IMR-90 (cell line): ENCODE data around the gene NXN. TPM values are rescaled to one million over a fixed set of nuclear protein-coding genes. Genes with fewer than 3 reads are reported as not detected.

Experiments used
- ATAC-seq: fragments of 200-7000 bp; cut with Tn5 transposase; 2 replicates; pipeline ENCODE4 v1.9.1; 2020; ENCODE audit warnings: low read depth, mild to moderate bottlenecking, moderate library complexity
- BruUV-seq: library from RNA; stranded (reverse); fragments of 400-500 nt; replicated peaks from 2 replicates; lab custom pipeline; 2021; lab: Mats Ljungman, UMichigan
- CTCF ChIA-PET: fragments of 300-600 bp; formaldehyde crosslinking; extraction: SDS; loops from one replicate; lab custom pipeline; 2021; ENCODE audit warnings: antibody characterized with exemption; lab: Yijun Ruan, JAX
- POLR2A ChIA-PET: fragments of 300-600 bp; sonication (Branson Sonifier 250); formaldehyde crosslinking; loops from one replicate; lab custom pipeline; 2022; ENCODE audit warnings: antibody characterized with exemption; ENCODE audit not compliant: unreplicated experiment; lab: Charles Lee
- DNase-seq: peaks from one replicate; pipeline ENCODE4 v3.0.0; 2013
- H2AFZ ChIP-seq: replicated peaks from 2 replicates; pipeline ENCODE3; 2013; ENCODE audit warnings: low read length, mild to moderate bottlenecking; ENCODE audit not compliant: poor library complexity
- H2AK5ac ChIP-seq: 2 replicates; pipeline ENCODE4 v1.6.1; 2013; ENCODE audit warnings: low read depth, low read length, inconsistent platforms
- H2AK9ac ChIP-seq: replicated peaks from 2 replicates; pipeline ENCODE3; 2013; ENCODE audit warnings: mild to moderate bottlenecking, low read depth, low read length, moderate library complexity; ENCODE audit not compliant: poor library complexity
- H2BK120ac ChIP-seq: 2 replicates; pipeline ENCODE4 v1.6.1; 2013; ENCODE audit warnings: low read depth, low read length, inconsistent platforms
- H2BK15ac ChIP-seq: 3 replicates; pipeline ENCODE4 v1.6.1; 2013; ENCODE audit warnings: low read depth, low read length, inconsistent platforms
- H2BK20ac ChIP-seq: 2 replicates; pipeline ENCODE4 v1.6.1; 2013; ENCODE audit warnings: low read depth, mild to moderate bottlenecking, inconsistent platforms, low read length, moderate library complexity
- H2BK5ac ChIP-seq: 2 replicates; pipeline ENCODE4 v1.6.1; 2013; ENCODE audit warnings: mild to moderate bottlenecking, low read depth, low read length, inconsistent platforms; ENCODE audit not compliant: poor library complexity, severe bottlenecking
- H3K14ac ChIP-seq: replicated peaks from 2 replicates; pipeline ENCODE4 v1.6.1; 2013; ENCODE audit warnings: low read depth, low read length, inconsistent platforms
- H3K18ac ChIP-seq: 2 replicates; pipeline ENCODE4 v1.6.1; 2013; ENCODE audit warnings: low read depth, low read length, control low read depth
- H3K23ac ChIP-seq: 2 replicates; pipeline ENCODE4 v1.6.1; 2013; ENCODE audit warnings: low read depth, low read length, inconsistent platforms
- H3K27ac ChIP-seq: 2 replicates; pipeline ENCODE4 v1.5.1; 2013; ENCODE audit warnings: mild to moderate bottlenecking, control low read depth, low read length; ENCODE audit not compliant: insufficient read depth
- H3K27me3 ChIP-seq: 2 replicates; pipeline ENCODE4 v1.6.1; 2013; ENCODE audit warnings: low read length; ENCODE audit not compliant: control insufficient read depth, insufficient read depth
- H3K36me3 ChIP-seq: 2 replicates; pipeline ENCODE4 v1.6.1; 2013; ENCODE audit warnings: low read length, mixed read lengths; ENCODE audit not compliant: control insufficient read depth, insufficient read depth
- H3K4ac ChIP-seq: 2 replicates; pipeline ENCODE4 v1.6.1; 2013; ENCODE audit warnings: low read depth, low read length, inconsistent platforms
- H3K4me1 ChIP-seq: 2 replicates; pipeline ENCODE4 v1.6.1; 2013; ENCODE audit warnings: low read length, mixed read lengths; ENCODE audit not compliant: control insufficient read depth, insufficient read depth
- H3K4me2 ChIP-seq: 2 replicates; pipeline ENCODE4 v1.6.1; 2013; ENCODE audit warnings: low read depth, mild to moderate bottlenecking, control low read depth, low read length, moderate library complexity
- H3K4me3 ChIP-seq: 2 replicates; pipeline ENCODE4 v1.5.1; 2013; ENCODE audit warnings: low read depth, mild to moderate bottlenecking, control low read depth, low read length, moderate library complexity; ENCODE audit not compliant: insufficient read depth
- H3K56ac ChIP-seq: 2 replicates; pipeline ENCODE4 v1.6.1; 2013; ENCODE audit warnings: low read length, inconsistent platforms; ENCODE audit not compliant: insufficient read depth; ENCODE audit errors: extremely low read depth
- H3K79me1 ChIP-seq, 2 experiments: 2 replicates each; pipeline ENCODE4 v1.6.1; 2013; ENCODE audit warnings: low read length in 2 of 2, inconsistent platforms in 1 of 2, low read depth in 1 of 2
- H3K9ac ChIP-seq: 2 replicates; pipeline ENCODE4 v1.6.1; 2013; ENCODE audit warnings: low read depth, low read length, control low read depth
- H3K9me1 ChIP-seq: 2 replicates; pipeline ENCODE4 v1.6.1; 2013; ENCODE audit warnings: low read length, inconsistent platforms; ENCODE audit not compliant: insufficient read depth
- H3K9me3 ChIP-seq: 2 replicates; pipeline ENCODE4 v1.6.1; 2013; ENCODE audit warnings: low read length; ENCODE audit not compliant: control insufficient read depth, insufficient read depth
- H4K20me1 ChIP-seq: 2 replicates; pipeline ENCODE4 v1.6.1; 2013; ENCODE audit warnings: low read length, inconsistent platforms; ENCODE audit not compliant: insufficient read depth
- H4K5ac ChIP-seq: 2 replicates; pipeline ENCODE4 v1.6.1; 2013; ENCODE audit warnings: mild to moderate bottlenecking, low read depth, low read length, control low read depth
- H4K8ac ChIP-seq, 2 experiments: 2 replicates each; pipeline ENCODE4 v1.6.1; 2013; ENCODE audit warnings: low read depth in 2 of 2, low read length in 2 of 2, control low read depth in 1 of 2, inconsistent platforms in 1 of 2
- H4K91ac ChIP-seq: 2 replicates; pipeline ENCODE4 v1.6.1; 2013; ENCODE audit warnings: low read depth, low read length, inconsistent platforms; ENCODE audit not compliant: insufficient read depth
- BHLHE40 ChIP-seq: fragments of 150-350 bp; IDR thresholded peaks from 2 replicates; pipeline ENCODE4 v1.6.1; 2016; ENCODE audit warnings: mild to moderate bottlenecking, low read depth, low read length
- CEBPB ChIP-seq: IDR thresholded peaks from 2 replicates; pipeline ENCODE4 v1.6.1; 2012; ENCODE audit warnings: low read depth, low read length, improper control_type of control experiment
- CHD1 ChIP-seq: IDR thresholded peaks from 2 replicates; pipeline ENCODE4 v1.6.1; 2012; ENCODE audit warnings: low read depth, low read length, improper control_type of control experiment
- FOS ChIP-seq: fragments of 150-350 bp; IDR thresholded peaks from 2 replicates; pipeline ENCODE4 v1.6.1; 2016; ENCODE audit warnings: low read depth, low read length
- MAFK ChIP-seq: IDR thresholded peaks from 2 replicates; pipeline ENCODE4 v1.6.1; 2012; ENCODE audit warnings: low read depth, low read length, improper control_type of control experiment
- MAZ ChIP-seq: IDR thresholded peaks from 2 replicates; pipeline ENCODE4 v1.6.1; 2012; ENCODE audit warnings: low read depth, mild to moderate bottlenecking, low read length, improper control_type of control experiment, moderate library complexity, borderline replicate concordance
- MXI1 ChIP-seq: IDR thresholded peaks from 2 replicates; pipeline ENCODE4 v1.6.1; 2012; ENCODE audit warnings: low read depth, mild to moderate bottlenecking, low read length, moderate library complexity, borderline replicate concordance
- NFE2L2 ChIP-seq: fragments of 150-350 bp; IDR thresholded peaks from 2 replicates; pipeline ENCODE4 v1.6.1; 2016; ENCODE audit warnings: low read depth, mild to moderate bottlenecking, low read length
- POLR2A ChIP-seq: IDR thresholded peaks from 2 replicates; pipeline ENCODE4 v1.6.1; 2012; ENCODE audit warnings: mild to moderate bottlenecking, low read depth, low read length
- RAD21 ChIP-seq: IDR thresholded peaks from 2 replicates; pipeline ENCODE4 v1.6.1; 2012; ENCODE audit warnings: low read length, improper control_type of control experiment
- RCOR1 ChIP-seq: IDR thresholded peaks from 2 replicates; pipeline ENCODE4 v1.6.1; 2012; ENCODE audit warnings: mild to moderate bottlenecking, low read length, improper control_type of control experiment; ENCODE audit not compliant: insufficient replicate concordance
- RFX5 ChIP-seq: IDR thresholded peaks from 2 replicates; pipeline ENCODE4 v1.8.0; 2012; ENCODE audit warnings: low read depth, mild to moderate bottlenecking, low read length, moderate library complexity
- SMC3 ChIP-seq: fragments of 150-350 bp; IDR thresholded peaks from 2 replicates; pipeline ENCODE4 v1.6.1; 2016; ENCODE audit warnings: low read depth, mild to moderate bottlenecking, antibody characterized with exemption, low read length, moderate library complexity
- WGBS, 2 experiments: methylation state at CpG; one replicate each; pipeline versions ENCODE4 v1.1.5 to v1.1.7; 2013; ENCODE audit warnings: missing lambda C conversion rate in 2 of 2; ENCODE audit not compliant: insufficient read length in 1 of 2; ENCODE audit errors: extremely low coverage in 2 of 2; 5-methylcytosine and 5-hydroxymethylcytosine counted together
- dilution Hi-C: fragments of 300-500 bp; cut with HindIII; formaldehyde crosslinking; loops from one replicate; pipeline ENCODE4 v1.14.3; 2018; ENCODE audit warnings: low sequenced_read_pairs; ENCODE audit not compliant: unreplicated experiment
- in situ Hi-C: fragments of 300-500 bp; cut with MboI; formaldehyde crosslinking; loops from 3 replicates; pipeline ENCODE4 v1.14.3; 2019; ENCODE audit warnings: low sequenced_read_pairs, inconsistent platforms, mixed read lengths
- intact Hi-C: fragments of 100-400 bp; cut with micrococcal nuclease; formaldehyde crosslinking; loops from 2 replicates; pipeline ENCODE4 v1.10.0; 2022
- polyA plus RNA-seq, 3 experiments: library from polyadenylated mRNA; depleted of rRNA; stranded (reverse); fragments of >200 nt; gene quantifications; 2 replicates each; pipeline ENCODE4 v1.2.3, GENCODE V29; 2012; ENCODE audit warnings: low replicate concordance in 1 of 3
- total RNA-seq: library from RNA; depleted of rRNA; stranded (reverse); fragments of >200 nt; gene quantifications from 2 replicates; pipeline ENCODE4 v1.2.3, GENCODE V29; 2012
- TF ChIP-seq, protein P1 (sequence below): fragments of 150-350 bp; IDR thresholded peaks from 2 replicates; pipeline ENCODE4 v1.6.1; 2016; ENCODE audit warnings: low read depth, mild to moderate bottlenecking, low read length, moderate library complexity, borderline replicate concordance
- TF ChIP-seq, protein P2 (sequence below): fragments of 150-350 bp; IDR thresholded peaks from 2 replicates; pipeline ENCODE4 v1.6.1; 2017; ENCODE audit warnings: mild to moderate bottlenecking, antibody characterized with exemption, low read length, low read depth
- TF ChIP-seq, protein P3 (sequence below): conservative IDR thresholded peaks from 2 replicates; pipeline ENCODE4 v1.5.1; 2012; ENCODE audit warnings: mild to moderate bottlenecking, low read depth, low read length, improper control_type of control experiment

Gene NXN
- total and polyA plus RNA-seq, 2 of the 4 experiments (the other 2 are of a cell fraction), result 52.5 to 116 TPM

DNA sequence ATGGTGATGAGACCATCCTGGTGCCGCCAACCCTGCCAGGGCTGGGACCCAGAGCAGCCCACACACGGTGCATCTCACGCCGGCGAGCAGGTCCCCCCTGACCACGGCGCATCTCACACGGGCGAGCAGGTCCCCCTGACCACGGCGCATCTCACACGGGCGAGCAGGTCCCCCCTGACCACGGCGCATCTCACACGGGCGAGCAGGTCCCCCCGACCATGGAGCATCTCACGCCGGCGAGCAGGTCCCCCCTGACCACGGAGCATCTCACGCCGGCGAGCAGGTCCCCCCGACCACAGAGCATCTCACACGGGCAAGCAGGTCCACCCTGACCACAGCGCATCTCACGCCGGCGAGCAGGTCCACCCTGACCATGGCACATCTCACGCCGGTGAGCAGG, 138.3 kb downstream of the NXN start:
- peaks cover 60% of the 10 kb centered on the region for H4K20me1 ChIP-seq
- dilution Hi-C loops, result no loop called here

More for the DNA sequence above, 138.3 kb downstream of the NXN start:
- H2BK20ac ChIP-seq, result no peak overlapping the region
- no peaks in the 10 kb centered on the region for H3K9me3 ChIP-seq
- H3K56ac ChIP-seq, result no peak overlapping the region
- CTCF ChIA-PET, result no interaction called here
- no peak overlapping the region for H4K91ac ChIP-seq
- no peak overlapping the region for H3K9ac ChIP-seq
- WGBS, 2 experiments, result 81% methylated on average over 28 of the region's 33 CpGs; no CpG with 5 or more reads in 1 of the 2 experiments
- no peak overlapping the region for H3K27ac ChIP-seq
- peaks cover 9% of the 10 kb centered on the region for H3K9me1 ChIP-seq
- H3K4me1 ChIP-seq, result peaks cover under 1% of the 10 kb centered on the region; the same call in 1 of the 2 replicates
- no peak overlapping the region for H3K4me3 ChIP-seq
- ATAC-seq (no peak), DNase-seq (no peak)
- in situ Hi-C loops, result no loop called here
- no peaks in the 10 kb centered on the region for H3K27me3 ChIP-seq
- no peak overlapping the region for H3K14ac ChIP-seq
- no peak overlapping the region for H4K8ac ChIP-seq
- intact Hi-C loops, result no loop called here
- H2AK9ac ChIP-seq, result no peak overlapping the region
- no peak overlapping the region for H2BK5ac ChIP-seq
- no peak overlapping the region for H3K4ac ChIP-seq
- TF ChIP-seq, protein P1, sequence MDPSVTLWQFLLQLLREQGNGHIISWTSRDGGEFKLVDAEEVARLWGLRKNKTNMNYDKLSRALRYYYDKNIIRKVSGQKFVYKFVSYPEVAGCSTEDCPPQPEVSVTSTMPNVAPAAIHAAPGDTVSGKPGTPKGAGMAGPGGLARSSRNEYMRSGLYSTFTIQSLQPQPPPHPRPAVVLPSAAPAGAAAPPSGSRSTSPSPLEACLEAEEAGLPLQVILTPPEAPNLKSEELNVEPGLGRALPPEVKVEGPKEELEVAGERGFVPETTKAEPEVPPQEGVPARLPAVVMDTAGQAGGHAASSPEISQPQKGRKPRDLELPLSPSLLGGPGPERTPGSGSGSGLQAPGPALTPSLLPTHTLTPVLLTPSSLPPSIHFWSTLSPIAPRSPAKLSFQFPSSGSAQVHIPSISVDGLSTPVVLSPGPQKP, result no peak
- no peak for TF ChIP-seq SMC3
- TF ChIP-seq FOS, result no peak
- TF ChIP-seq CHD1, result no peak
- no peak for TF ChIP-seq RFX5
- no peak for TF ChIP-seq POLR2A
- no peak for TF ChIP-seq MXI1
- no peak for TF ChIP-seq CEBPB
- TF ChIP-seq RAD21, result no peak
- TF ChIP-seq BHLHE40, result no peak
- no peak for TF ChIP-seq RCOR1
- no peak for TF ChIP-seq MAFK
- TF ChIP-seq, protein P2, sequence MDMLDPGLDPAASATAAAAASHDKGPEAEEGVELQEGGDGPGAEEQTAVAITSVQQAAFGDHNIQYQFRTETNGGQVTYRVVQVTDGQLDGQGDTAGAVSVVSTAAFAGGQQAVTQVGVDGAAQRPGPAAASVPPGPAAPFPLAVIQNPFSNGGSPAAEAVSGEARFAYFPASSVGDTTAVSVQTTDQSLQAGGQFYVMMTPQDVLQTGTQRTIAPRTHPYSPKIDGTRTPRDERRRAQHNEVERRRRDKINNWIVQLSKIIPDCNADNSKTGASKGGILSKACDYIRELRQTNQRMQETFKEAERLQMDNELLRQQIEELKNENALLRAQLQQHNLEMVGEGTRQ, result no peak
- TF ChIP-seq NFE2L2, result no peak
- TF ChIP-seq MAZ, result no peak
- TF ChIP-seq, protein P3, sequence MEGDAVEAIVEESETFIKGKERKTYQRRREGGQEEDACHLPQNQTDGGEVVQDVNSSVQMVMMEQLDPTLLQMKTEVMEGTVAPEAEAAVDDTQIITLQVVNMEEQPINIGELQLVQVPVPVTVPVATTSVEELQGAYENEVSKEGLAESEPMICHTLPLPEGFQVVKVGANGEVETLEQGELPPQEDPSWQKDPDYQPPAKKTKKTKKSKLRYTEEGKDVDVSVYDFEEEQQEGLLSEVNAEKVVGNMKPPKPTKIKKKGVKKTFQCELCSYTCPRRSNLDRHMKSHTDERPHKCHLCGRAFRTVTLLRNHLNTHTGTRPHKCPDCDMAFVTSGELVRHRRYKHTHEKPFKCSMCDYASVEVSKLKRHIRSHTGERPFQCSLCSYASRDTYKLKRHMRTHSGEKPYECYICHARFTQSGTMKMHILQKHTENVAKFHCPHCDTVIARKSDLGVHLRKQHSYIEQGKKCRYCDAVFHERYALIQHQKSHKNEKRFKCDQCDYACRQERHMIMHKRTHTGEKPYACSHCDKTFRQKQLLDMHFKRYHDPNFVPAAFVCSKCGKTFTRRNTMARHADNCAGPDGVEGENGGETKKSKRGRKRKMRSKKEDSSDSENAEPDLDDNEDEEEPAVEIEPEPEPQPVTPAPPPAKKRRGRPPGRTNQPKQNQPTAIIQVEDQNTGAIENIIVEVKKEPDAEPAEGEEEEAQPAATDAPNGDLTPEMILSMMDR, result no peak
- H3K36me3 ChIP-seq, result peaks cover 6% of the 10 kb centered on the region; the same call in 1 of the 2 replicates
- H2BK15ac ChIP-seq, result no peak overlapping the region
- POLR2A ChIA-PET, result no interaction called here
- no peak overlapping the region for H3K18ac ChIP-seq
- H3K4me2 ChIP-seq, result no peak overlapping the region
- H3K23ac ChIP-seq, result no peak overlapping the region
- no peak overlapping the region for H2AK5ac ChIP-seq
- no peak overlapping the region for H2BK120ac ChIP-seq
- BruUV-seq, result no TSS peak
- no peak overlapping the region for H4K5ac ChIP-seq
- peaks cover 11 to 46% of the 10 kb centered on the region in 2 experiments for H3K79me1 ChIP-seq
- H2AFZ ChIP-seq, result no peak overlapping the region
